DMS79 treated with DMSO at 0.1 percent for 48 hours (cell line): ENCODE data around the gene CAD.
A peak's percentile ranks its signal among the peaks of the same experiment; 100 is the strongest.

Experiments
- DNase-seq: peaks from one replicate; lab custom pipeline; 2025; lab: John Stamatoyannopoulos, UW

Gene CAD

DNA sequence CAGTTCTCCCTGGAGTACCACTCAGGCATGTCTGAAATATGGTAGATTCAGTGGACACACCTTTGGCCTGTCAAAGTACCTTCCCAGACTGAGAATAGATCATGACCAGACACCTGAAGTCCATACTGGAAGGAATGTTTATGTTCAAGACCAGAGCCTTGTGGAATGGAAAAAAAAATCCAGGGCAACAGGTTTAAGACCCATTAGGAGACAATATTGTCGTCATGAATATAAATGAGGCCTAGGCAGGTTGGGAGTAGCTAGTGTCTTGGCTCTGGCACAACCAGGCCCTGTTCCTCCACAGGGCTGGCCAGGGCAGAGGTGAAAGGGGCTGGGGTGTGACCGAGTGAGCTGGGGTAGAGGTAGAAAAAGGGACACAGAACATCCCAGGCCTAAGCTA is 18.5 kb upstream of the CAD start:
- no peak for DNase-seq

DNA sequence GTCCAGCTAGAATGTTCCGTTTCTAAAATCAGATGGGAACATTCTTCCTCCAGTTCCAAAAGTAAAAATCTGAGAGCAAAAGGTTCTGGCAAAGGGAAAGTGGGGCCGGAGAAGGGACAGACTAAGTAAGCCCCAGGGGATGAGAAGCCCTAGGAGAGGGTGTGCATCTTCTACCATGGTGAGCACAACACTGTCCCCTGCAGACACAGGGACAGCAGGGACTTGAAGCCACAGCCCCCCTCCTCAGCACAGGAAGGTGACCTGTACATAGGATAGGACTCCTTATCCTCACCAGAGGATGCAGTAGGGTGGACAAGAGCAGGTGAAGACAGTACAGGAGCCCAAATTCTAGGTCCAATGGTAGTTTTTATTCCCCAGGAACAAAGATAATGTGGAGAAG is 17.9 kb upstream of the CAD start:
- no peak for DNase-seq

DNA sequence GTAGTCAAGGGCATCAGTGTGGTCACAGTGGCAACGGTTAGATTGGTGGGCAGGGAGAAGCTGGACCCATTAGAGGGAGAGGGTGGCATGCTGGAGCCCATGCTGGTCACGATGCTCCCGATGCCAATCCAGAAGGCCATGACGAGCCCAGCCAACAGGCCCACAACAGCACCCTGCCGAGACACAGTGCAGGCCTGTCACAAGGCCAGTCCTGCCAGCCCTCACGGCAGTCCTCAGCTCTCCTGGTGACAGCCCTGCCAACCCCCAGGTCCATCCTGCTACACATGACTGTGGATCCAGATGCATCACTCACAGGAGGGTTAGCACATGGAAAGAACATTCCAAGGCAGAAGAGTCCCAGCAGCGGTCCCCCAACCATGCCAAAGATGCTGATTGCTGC is 15.5 kb upstream of the CAD start:
- DNase-seq: no peak

DNA sequence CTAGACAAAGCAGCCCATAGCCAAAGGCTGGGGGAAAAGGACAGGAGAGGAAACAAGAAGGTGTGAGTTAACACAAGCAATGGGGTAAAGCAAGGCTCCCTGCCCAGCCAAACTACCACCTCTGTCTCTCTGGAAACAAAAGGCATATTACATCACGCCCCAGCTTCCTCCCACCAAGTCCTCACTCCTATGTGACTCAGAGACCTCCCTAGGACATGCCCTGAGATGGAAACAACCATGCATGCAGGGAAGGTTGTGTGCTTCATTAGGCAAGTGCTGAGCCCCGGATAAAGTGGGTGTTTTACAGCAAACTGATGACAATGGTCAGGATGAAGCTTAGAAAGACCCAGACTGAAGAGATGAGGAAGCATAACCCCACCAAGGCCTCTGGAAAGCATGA is 14.3 kb upstream of the CAD start:
- no peak for DNase-seq

DNA sequence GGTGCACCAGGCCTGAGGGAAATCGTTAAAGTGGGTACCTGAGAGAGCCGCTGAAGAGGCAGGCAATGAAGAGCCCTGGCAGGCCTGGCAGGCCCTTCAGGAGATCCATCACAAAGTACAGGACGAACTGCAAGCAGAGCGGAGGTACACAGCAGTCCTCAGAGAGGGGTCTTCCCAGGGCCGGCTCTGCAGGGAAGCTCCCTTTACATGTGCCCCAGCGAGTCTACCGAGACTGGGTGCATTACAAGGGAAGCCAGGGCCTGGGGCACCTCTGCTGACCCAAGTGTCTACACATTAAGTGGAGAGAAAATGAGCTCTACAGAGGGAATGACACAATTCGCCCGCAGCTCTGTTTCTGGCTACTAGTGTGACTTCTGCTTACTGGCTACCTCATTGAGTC is 13.4 kb upstream of the CAD start:
- no peak for DNase-seq

GRCh38 chr2:27204566-27204965 is 12.6 kb upstream of the CAD start:
- DNase-seq: no peak

DNA sequence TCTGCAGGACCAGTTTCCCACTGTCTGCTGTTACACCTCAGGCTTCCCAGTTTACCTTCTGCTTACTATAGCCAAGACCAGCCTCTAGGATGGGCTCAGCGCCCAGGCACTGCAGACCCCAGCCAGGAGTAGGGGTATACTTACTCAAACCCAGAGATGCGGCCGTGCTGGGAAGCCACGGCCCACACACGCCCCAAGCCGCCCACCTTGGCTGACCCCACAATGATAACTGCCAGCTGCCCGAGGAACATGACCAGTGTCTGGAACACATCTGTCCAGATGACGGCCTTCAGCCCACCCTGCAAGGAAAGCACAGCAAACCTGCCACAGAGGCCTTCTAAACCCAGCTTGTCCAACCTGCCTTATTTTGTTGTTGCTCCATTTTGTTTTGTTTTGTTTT is 12.0 kb upstream of the CAD start:
- DNase-seq: no peak

DNA sequence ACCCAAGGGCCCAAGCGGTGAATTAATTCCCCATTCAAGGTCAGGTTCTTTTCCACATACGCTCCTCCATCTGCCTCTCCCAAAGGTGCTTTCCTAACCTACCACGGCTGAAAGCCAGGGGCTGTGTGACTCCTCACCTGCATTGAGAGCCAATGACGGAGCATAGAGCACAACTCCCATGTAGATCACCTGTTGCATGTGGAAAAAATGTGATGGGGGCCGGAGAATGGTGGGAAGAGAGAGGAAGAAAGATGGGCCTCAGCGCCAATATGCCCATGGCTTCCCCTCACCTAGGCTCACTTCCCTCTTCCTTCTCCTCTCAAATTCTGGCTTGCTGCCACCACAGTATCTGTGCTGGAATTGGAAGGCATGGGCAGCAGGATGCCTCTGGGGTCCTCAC is 10.8 kb upstream of the CAD start:
- no peak for DNase-seq

- DNase-seq: no peak
Observed at GRCh38 chr2:27208486-27209050, 8.6 kb upstream of the CAD start.

GRCh38 chr2:27209621-27210401 is 7.4 kb upstream of the CAD start:
- no peak for DNase-seq

- no peak for DNase-seq
Observed at GRCh38 chr2:27211241-27211942, 5.8 kb upstream of the CAD start.

GRCh38 chr2:27211943-27212625 is 5.1 kb upstream of the CAD start, which contains the start of the genes ATRAID and SLC5A6:
Gene ATRAID, plus strand, starts transcription at chr2:27212041. Its CDS starts 328 bp downstream, at chr2:27212369.
Gene SLC5A6, minus strand, starts transcription at chr2:27212268. Its CDS starts 4,618 bp downstream, at chr2:27207650.
- peak; percentile 85 for DNase-seq

DNA sequence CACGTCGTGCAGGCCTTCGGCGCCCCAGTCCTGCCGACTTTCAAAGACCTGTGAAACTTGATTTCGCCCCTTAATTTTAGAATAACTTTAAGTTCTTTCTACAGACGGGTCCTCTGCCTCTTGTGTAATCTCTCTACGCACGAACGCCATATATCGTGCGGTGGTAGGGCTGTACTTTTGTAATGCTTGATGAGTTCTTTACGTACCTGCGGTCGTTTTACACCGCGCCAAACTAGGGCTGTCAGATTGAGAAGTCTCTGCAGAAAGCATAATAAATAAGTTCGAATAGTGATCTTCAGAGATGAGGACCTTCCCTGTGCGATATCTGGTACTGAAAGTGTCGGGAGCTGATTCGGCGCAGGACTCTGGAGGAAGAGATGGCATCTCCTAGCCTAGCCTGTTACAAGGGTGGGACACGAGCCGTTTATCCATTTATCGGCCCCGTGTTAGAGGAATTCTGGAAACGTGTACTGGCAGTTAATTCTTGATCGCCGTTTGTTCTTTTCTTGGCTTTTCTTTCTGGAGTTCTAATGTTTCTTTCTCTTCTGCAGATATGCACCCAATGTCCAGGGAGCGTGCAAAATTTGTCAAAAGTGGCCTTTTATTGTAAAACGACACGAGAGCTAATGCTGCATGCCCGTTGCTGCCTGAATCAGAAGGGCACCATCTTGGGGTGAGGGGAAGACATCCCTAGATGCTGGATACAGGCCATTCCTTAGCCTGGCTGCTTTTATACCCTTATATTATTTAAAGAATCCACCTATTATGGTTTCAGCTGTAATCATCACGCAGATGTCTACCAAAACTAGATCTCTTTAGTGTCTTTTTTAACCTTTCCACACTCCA is 4.3 kb upstream of the CAD start:
- peak; percentile 73 for DNase-seq

GRCh38 chr2:27214941-27215340 is 2.2 kb upstream of the CAD start:
- no peak for DNase-seq

GRCh38 chr2:27216416-27217137 is 592 bp upstream of the CAD start:
- DNase-seq: no peak

DNA sequence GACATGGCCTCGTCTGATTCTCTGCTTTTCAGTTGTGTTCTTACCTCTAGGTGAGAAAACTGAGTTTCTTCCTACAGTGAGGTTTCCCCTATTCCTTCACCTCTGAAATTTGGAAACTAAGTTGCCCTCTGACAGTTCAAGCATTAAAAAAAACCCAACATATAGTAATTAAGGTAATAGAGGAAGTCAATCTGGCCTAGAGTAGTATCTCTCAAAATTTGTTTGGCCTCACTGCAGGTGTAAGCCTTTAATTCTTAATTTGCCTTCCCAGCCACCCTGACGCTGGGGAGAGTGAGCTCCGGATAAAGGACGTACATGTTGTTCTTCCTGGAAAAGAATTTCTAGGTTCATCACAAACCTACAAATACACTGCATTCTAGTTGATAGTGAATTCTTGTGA is 1.4 kb downstream of the CAD start:
- no peak for DNase-seq

GRCh38 chr2:27219091-27219490 is 1.9 kb downstream of the CAD start:
- DNase-seq: no peak

GRCh38 chr2:27220091-27220490 is 2.9 kb downstream of the CAD start:
- DNase-seq: no peak

DNA sequence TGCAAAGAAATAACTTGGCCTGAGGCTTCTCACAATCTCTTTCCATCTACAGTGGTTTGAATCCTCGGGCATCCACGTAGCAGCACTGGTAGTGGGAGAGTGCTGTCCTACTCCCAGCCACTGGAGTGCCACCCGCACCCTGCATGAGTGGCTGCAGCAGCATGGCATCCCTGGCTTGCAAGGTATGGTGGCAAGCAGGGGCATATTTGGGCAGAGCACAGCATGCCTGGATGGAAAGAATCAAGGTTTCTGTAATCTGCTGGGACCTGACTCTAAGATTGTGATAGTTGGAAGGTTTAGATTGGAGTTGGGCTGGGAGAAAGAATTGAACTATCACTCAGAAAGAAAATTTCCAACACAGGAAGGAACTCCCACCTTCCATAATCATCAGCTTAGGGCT is 4.0 kb downstream of the CAD start:
- no peak for DNase-seq

GRCh38 chr2:27222407-27222806 is 5.2 kb downstream of the CAD start:
- DNase-seq: no peak

- no peak for DNase-seq
Observed at GRCh38 chr2:27223416-27223815, 6.2 kb downstream of the CAD start.
